DOHH2 (cell line): ENCODE measurements around the gene SYNPO2.
A peak's percentile ranks its signal among the peaks of the same experiment; 100 is the strongest.

Experiments
- EZH2phosphoT487 ChIP-seq: fragments of 200-600 bp; sonication (generic); IDR thresholded peaks from 2 replicates; pipeline ENCODE4 v1.6.1; 2017; ENCODE audit warnings: borderline replicate concordance, mild to moderate bottlenecking, antibody characterized with exemption, low read length, moderate library complexity, mixed read lengths
- TF ChIP-seq, protein P1 (sequence below): fragments of 200-600 bp; sonication (generic); IDR thresholded peaks from one replicate; pipeline ENCODE4 v1.5.1; 2014; ENCODE audit warnings: antibody characterized with exemption, mild to moderate bottlenecking, low read depth, low read length; ENCODE audit not compliant: poor library complexity, severe bottlenecking

GRCh38 chr4:119034276-119035008 lies 145.8 kb downstream of the SYNPO2 start:
- TF ChIP-seq, protein P1, sequence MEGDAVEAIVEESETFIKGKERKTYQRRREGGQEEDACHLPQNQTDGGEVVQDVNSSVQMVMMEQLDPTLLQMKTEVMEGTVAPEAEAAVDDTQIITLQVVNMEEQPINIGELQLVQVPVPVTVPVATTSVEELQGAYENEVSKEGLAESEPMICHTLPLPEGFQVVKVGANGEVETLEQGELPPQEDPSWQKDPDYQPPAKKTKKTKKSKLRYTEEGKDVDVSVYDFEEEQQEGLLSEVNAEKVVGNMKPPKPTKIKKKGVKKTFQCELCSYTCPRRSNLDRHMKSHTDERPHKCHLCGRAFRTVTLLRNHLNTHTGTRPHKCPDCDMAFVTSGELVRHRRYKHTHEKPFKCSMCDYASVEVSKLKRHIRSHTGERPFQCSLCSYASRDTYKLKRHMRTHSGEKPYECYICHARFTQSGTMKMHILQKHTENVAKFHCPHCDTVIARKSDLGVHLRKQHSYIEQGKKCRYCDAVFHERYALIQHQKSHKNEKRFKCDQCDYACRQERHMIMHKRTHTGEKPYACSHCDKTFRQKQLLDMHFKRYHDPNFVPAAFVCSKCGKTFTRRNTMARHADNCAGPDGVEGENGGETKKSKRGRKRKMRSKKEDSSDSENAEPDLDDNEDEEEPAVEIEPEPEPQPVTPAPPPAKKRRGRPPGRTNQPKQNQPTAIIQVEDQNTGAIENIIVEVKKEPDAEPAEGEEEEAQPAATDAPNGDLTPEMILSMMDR: peak; percentile 14
- no peak for TF ChIP-seq EZH2phosphoT487
